GM18508 (cell line): Measurements from ENCODE around the gene PLAGL2.
"Not testable (repeated sequence)": the region's sequence is repeated elsewhere in the genome, so short reads cannot be mapped to it uniquely, and the experiment has no call there.

ENCODE experiments used
- ATAC-seq: cut with Tn5 transposase; IDR thresholded peaks from one replicate; pipeline ENCODE4 v1.9.1; 2021; ENCODE audit warnings: moderate number of reproducible peaks; ENCODE audit not compliant: insufficient read depth, unreplicated experiment

The PLAGL2 gene

GRCh38 chr20:32189123-32189410, 18.5 kb downstream of the PLAGL2 start:
- ATAC-seq: no peak

DNA sequence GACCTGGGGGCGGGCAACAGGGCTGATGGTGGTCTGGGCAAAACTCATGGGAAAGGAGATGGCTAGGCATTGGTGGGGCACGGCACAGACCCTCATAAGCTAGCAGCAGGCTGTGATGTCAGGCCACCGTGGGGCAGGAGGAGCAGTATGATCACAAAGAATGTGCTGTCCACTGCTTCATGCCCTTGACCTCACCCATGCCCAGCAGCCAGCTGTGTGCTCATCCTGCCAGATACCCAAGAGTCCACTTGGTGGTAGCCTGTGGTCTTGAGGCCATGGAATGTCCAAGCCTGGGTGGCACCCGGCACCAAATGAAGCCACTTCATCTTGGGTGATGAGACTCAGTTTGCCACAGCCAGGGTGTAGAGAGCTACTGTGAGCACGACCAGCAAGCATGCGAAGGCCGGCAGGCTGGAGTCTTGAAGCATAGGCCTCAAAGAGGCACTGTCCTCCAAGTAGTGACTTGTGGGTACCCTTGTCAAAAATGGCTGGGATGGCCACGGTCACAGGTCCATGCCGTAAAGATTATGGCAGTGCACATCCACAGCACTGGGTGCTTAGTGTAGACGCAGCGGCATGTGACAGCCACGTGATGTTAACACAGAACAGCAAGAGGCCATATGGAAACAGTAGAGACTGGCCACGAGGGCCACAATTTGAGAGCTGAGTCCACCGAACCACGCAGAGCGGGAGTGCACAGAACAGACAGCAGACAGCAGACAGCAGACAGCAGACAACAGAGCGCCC, 19.0 kb downstream of the PLAGL2 start:
- ATAC-seq: no peak

DNA sequence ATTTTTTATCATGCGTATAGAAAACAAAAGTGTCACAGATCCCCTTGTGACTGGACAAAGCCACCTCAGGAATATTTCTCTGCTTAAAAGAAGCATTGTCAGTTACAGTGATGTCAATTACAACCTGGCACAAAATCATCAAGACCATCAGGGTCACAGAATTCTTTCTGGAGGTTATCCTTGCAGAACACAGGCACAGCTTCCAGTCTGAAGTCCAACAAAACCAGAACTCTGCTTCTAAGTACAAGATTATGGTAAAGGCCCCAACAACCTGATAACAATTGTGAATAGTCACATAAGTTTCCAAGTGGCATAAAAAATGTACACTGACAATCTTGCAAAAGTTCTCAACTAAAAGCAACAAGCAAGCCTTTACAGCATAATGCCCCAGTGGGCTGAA, 21.0 kb downstream of the PLAGL2 start:
- no peak for ATAC-seq

DNA sequence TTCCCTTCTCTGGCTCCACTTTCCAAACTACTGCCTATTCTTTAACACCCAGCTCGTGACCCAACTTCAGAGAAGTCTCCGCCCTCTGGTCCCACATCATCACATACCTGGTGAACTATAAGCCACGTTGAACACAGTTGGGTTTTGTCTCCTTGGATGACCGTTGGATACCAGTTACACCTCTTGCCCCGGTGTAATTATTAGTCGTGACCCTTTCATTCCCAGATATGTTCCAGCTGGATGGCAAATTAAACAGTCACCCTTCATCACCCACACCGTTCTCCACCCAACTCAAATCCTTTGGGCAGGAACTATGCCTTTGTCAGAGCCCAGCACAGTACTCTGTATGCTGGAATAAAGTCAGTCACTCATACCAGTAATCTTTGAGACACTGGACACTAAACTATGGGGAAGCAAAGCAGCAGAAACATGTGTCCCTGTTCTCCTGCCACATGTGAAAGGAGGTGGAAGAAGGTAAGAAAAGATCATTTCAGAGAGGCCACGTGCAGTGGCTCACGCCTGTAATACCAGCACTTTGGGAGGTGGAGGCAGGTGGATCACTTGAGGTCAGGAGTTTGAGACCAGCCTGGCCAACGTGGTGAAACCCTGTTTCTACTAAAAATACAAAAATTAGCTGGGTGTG, 22.5 kb downstream of the PLAGL2 start:
- ATAC-seq: no peak

DNA sequence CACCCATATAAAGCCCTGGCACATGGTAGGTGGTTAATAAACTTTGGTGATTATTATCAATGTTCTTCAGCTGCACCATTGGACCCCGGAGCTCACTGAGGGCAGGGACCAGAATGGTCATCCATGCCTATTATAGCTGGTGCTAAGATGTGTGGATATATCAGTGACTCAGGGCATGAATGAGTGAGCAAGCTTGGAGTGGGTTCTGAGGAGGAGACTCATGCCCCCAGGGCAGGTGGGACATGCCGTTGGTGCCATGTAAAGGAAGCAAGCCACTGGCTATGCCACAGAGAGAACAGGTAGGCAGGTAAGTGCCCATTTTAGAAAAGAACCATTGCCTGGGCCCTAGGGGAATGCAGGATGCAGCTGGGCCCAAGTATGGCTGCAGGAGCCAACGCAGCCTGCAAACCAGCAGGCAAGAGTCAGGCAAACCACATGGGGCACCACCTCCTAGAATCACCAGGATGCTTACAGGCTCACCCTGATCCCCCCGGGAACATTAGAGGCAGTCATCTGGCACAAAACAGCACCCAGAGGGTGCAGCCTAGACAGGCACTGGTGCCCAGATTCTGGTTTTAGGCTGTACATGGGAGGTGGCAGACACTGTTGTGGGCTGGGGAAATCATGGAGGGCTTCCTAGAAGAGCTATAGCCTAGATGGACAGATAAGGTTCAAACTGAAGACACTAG, 23.5 kb downstream of the PLAGL2 start:
- no peak for ATAC-seq

- no peak for ATAC-seq
Measured at GRCh38 chr20:32181606-32182005, 25.9 kb downstream of the PLAGL2 start.

DNA sequence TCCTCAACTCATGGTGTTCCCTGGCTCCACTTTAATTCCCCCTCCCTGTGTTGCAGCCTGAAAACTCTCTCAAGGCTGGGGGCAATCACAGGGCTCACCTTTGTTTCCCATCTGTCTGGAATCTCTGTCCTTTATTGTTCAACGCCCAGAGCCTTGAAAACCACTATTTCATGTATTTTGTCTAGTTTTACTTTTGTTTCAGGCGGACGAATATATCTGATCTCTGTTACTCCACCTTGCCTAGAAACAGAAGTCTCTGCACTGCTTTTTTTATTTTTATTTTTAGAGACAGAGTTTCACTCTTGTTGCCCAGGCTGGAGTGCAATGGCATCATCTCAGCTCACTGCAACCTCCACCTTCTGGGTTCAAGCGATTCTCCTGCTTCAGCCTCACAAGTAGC, 27.6 kb downstream of the PLAGL2 start:
- no peak for ATAC-seq

GRCh38 chr20:32179515-32179914, 28.0 kb downstream of the PLAGL2 start:
- ATAC-seq: no peak

DNA sequence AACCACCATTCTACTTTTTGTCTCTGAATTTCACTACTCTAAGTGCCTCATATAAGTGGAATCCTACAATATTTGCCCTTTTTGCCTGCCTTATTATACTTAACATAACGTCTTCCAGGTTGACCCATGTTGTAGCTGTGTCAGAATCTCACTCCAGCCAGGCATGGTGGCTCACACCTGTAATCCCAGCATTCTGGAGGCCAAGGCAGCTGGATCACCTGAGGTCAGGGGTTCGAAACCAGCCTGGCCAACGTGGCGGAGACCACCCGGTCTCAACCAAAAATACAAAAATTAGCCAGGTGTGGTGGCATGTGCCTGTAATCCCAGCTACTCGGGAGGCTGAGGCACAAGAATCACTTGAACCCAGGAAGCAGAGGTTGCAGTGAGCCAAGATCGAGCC, 29.8 kb downstream of the PLAGL2 start:
- ATAC-seq: not testable (repeated sequence)

DNA sequence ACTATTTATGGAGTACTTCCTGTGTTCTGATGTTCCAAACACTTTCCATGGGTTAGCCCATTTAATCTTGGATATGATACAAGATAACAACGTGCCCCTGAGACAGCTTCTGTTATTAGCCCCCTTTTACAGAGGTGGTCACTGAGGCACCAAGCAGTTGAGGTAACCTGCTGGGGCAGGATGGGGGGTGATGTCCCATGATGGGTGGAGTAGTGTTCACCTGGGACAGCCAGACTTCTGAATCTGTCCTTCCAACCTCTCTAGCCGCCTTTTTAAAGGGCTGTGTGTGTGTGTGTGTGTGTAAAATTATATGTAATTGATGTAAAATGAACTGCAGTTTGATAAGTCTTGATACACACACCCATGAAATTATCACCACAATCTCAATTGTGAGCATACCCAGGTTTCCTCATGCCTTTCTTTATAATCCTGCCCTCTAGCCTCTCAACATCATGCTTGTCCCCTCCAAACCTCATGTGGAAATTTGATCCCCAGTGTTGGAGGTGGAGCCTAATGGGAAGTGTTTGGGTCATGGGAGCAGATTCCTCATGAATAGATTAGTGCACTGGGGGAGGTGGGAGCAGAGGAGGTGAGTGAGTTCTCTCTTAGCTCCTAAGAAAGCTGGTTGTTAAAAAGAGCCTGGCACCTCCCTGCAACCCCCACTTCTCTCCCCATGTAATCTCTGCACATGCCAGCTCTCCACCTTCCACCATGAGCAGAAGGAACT, 39.2 kb downstream of the PLAGL2 start:
- no peak for ATAC-seq

DNA sequence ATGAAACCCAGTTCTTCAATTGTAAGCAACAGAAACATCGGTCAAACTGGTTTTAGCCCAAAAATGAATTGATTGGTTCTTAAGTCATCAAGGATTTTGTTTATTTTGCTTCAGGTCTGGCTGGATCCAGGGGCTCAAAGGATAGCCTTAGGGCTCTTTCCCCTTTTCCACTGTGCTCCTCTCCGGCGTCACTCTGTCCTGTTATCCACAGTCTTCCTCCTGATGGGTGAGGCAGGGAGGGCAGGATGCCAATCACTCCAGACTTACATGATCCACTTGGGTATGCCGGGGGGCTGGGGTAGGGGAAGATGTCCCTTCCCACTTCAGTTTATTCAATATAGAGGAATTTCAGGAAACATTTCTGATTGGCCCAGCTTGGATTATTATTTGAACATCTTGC, 40.0 kb downstream of the PLAGL2 start:
- no peak for ATAC-seq

DNA sequence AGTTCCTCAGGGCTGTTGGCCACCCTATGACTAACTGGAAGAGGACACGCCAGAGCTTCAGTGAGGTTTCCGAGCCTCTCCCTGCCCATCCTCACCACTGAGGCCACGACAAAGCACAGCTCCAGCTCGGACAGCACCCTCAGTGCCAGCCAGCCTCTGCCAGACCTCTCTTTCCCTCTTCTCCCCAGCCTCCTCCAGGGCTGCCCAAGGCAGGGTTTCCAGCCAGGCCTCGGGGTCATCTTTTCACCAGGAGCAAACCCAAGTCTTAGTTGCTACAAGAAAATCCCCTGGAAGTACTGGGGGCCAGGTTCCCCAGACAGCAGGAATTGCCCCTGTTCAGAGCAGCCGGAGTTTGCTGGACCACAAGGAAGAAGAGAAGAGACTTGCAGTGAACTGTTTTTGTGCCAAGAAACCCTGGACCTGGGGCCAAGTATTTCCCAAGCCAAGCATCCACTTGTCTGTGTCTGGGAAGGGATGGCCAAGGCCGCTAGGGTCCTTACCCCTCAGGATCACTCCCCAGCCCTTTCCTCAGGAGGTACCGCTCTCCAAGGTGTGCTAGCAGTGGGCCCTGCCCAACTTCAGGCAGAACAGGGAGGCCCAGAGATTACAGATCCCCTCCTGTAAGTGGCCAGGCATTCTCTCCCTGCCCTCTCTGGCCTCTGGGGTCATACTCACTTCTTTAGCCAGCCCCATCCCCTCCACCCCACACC, 41.6 kb downstream of the PLAGL2 start:
- no peak for ATAC-seq

- ATAC-seq: no peak
Measured at GRCh38 chr20:32164984-32165735, 42.4 kb downstream of the PLAGL2 start.

GRCh38 chr20:32163951-32164350, 43.6 kb downstream of the PLAGL2 start:
- no peak for ATAC-seq

- ATAC-seq: no peak
Measured at GRCh38 chr20:32162351-32162750, 45.2 kb downstream of the PLAGL2 start.

GRCh38 chr20:32160341-32160740, 47.2 kb downstream of the PLAGL2 start:
- ATAC-seq: no peak

GRCh38 chr20:32159766-32160221, 47.7 kb downstream of the PLAGL2 start:
- ATAC-seq: no peak

GRCh38 chr20:32158943-32159660, 48.4 kb downstream of the PLAGL2 start:
- no peak for ATAC-seq

DNA sequence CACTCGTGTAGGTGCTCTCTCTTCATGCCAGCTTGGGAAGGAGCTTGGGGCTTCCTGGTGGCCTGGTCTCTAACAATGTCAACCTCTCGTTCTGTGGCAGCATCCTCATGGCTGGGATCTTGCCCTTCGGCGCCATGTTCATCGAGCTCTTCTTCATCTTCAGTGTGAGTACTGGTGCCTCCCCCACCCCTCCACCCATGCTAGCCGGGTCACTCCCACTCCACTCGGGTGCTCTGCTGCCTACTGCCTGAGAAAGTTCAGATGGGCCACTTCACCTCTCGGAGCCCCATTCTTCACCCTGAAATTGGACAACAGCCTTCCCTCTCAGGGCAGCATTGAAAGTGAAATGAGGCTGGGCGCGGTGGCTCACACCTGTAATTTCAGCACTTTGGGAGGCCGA, 49.2 kb downstream of the PLAGL2 start:
- no peak for ATAC-seq
